Activated B cell treated with CpG ODN at 0.5 μM for 24 hours (primary cell): ENCODE measurements around the gene SBK2. TPM values are rescaled to one million over a fixed set of nuclear protein-coding genes. Genes with fewer than 3 reads are reported as not detected.

ENCODE experiments used
- ATAC-seq: fragments of 200-7000 bp; cut with Tn5 transposase; one replicate; pipeline ENCODE4 v1.10.0; 2021; ENCODE audit warnings: low read depth, mild to moderate bottlenecking, moderate library complexity
- CTCF ChIA-PET: fragments of 350-600 bp; sonication (Branson Sonifier 250); formaldehyde crosslinking; loops from one replicate; lab custom pipeline; 2021; ENCODE audit warnings: antibody characterized with exemption; lab: Charles Lee
- POLR2A ChIA-PET: fragments of 350-600 bp; sonication (Branson Sonifier 250); formaldehyde crosslinking; loops from one replicate; lab custom pipeline; 2021; ENCODE audit warnings: antibody characterized with exemption; lab: Charles Lee
- DNase-seq: peaks from one replicate; pipeline ENCODE4 v3.0.0; 2022
- H3K27ac Mint-ChIP-seq: one replicate; pipeline ENCODE4 v1.8.0; 2020; ENCODE audit warnings: mixed read lengths
- H3K27me3 Mint-ChIP-seq: one replicate; pipeline ENCODE4 v1.8.0; 2021; ENCODE audit warnings: mixed read lengths
- H3K36me3 Mint-ChIP-seq: one replicate; pipeline ENCODE4 v1.8.0; 2021; ENCODE audit warnings: low read depth, mixed read lengths
- H3K4me1 Mint-ChIP-seq: one replicate; pipeline ENCODE4 v1.8.0; 2021; ENCODE audit warnings: mixed read lengths
- H3K4me3 Mint-ChIP-seq: one replicate; pipeline ENCODE4 v1.8.0; 2020; ENCODE audit warnings: mild to moderate bottlenecking, mixed read lengths
- H3K9me3 Mint-ChIP-seq: one replicate; pipeline ENCODE4 v1.8.0; 2020; ENCODE audit warnings: mixed read lengths
- CTCF ChIP-seq: fragments of 200-600 bp; IDR thresholded peaks from one replicate; pipeline ENCODE4 v1.8.0; 2022; ENCODE audit warnings: antibody characterized with exemption, mild to moderate bottlenecking
- intact Hi-C: fragments of 100-400 bp; cut with micrococcal nuclease; formaldehyde crosslinking; loops from one replicate; pipeline ENCODE4 v1.15.1; 2024
- total RNA-seq: library from RNA; stranded (reverse); gene quantifications from 2 replicates; pipeline ENCODE4 v1.2.3, GENCODE V29; 2022

The SBK2 gene
- total RNA-seq, 1 donor from 2014 or later: not detected

GRCh38 chr19:55554302-55554701 lies 17.4 kb upstream of the SBK2 start:
- Mint-ChIP-seq H3K4me3 (no peak overlapping the region), H3K36me3 (no peaks in the 10 kb centered on the region), H3K27ac (no peak overlapping the region), H3K4me1 (peaks cover 2% of the 10 kb centered on the region), H3K27me3 (peaks cover 15% of the 10 kb centered on the region), H3K9me3 (no peaks in the 10 kb centered on the region)
- POLR2A ChIA-PET: no interaction called here
- no peak for DNase-seq
- ATAC-seq: no peak
- intact Hi-C loops: no loop called here
- CTCF ChIA-PET: no interaction called here
- TF ChIP-seq CTCF: no peak

GRCh38 chr19:55553217-55554182 lies 16.6 kb upstream of the SBK2 start:
- intact Hi-C loops: no loop called here
- Mint-ChIP-seq H3K27ac (no peak overlapping the region), H3K4me1 (peaks cover 2% of the 10 kb centered on the region), H3K9me3 (no peaks in the 10 kb centered on the region), H3K27me3 (peaks cover 15% of the 10 kb centered on the region), H3K4me3 (no peak overlapping the region), H3K36me3 (no peaks in the 10 kb centered on the region)
- ATAC-seq: no peak
- ChIA-PET POLR2A (interaction anchor here (0.7 kb wide), 1 partner anchor 1698 kb away, joined by 4 read pairs; no protein-coding TSS in a partner anchor), CTCF (no interaction called here)
- no peak for DNase-seq
- TF ChIP-seq CTCF: no peak

- ATAC-seq (no peak), DNase-seq (no peak)
- Mint-ChIP-seq H3K27me3 (peaks cover 20% of the 10 kb centered on the region), H3K4me1 (peaks cover 2% of the 10 kb centered on the region), H3K27ac (no peak overlapping the region), H3K9me3 (no peaks in the 10 kb centered on the region), H3K4me3 (no peak overlapping the region), H3K36me3 (no peaks in the 10 kb centered on the region)
- POLR2A ChIA-PET: interaction anchor here (0.7 kb wide), 1 partner anchor 1697 kb away, joined by 4 read pairs; no protein-coding TSS in a partner anchor
- CTCF ChIA-PET: no interaction called here
- no peak for TF ChIP-seq CTCF
- intact Hi-C loops: no loop called here
These were observed 15.7 kb upstream of the SBK2 start for GRCh38 chr19:55552620-55553019.

GRCh38 chr19:55552206-55552605 lies 15.3 kb upstream of the SBK2 start:
- Mint-ChIP-seq H3K36me3 (no peaks in the 10 kb centered on the region), H3K4me1 (peaks cover 2% of the 10 kb centered on the region), H3K9me3 (no peaks in the 10 kb centered on the region), H3K27ac (no peak overlapping the region), H3K27me3 (peaks cover 25% of the 10 kb centered on the region), H3K4me3 (no peak overlapping the region)
- ChIA-PET POLR2A (no interaction called here), CTCF (no interaction called here)
- intact Hi-C loops: no loop called here
- TF ChIP-seq CTCF: no peak
- DNase-seq: no peak
- no peak for ATAC-seq

GRCh38 chr19:55550321-55550650 lies 13.4 kb upstream of the SBK2 start:
- CTCF ChIA-PET: no interaction called here
- intact Hi-C loops: no loop called here
- no peaks in the 10 kb centered on the region for H3K36me3 Mint-ChIP-seq
- TF ChIP-seq CTCF: no peak
- DNase-seq (no peak), ATAC-seq (no peak)
- H3K4me3 Mint-ChIP-seq: no peak overlapping the region
- no peaks in the 10 kb centered on the region for H3K9me3 Mint-ChIP-seq
- no peak overlapping the region for H3K27ac Mint-ChIP-seq
- peaks cover 36% of the 10 kb centered on the region for H3K27me3 Mint-ChIP-seq
- peaks cover 2% of the 10 kb centered on the region for H3K4me1 Mint-ChIP-seq
- POLR2A ChIA-PET: no interaction called here
